NCI-H1694 treated with DMSO at 0.1 percent for 48 hours (cell line): ENCODE data around the gene SCEL.
"Not testable (repeated sequence)": the region's sequence is repeated elsewhere in the genome, so short reads cannot be mapped to it uniquely, and the experiment has no call there.

Source experiments
- DNase-seq: peaks from one replicate; lab custom pipeline; 2025; lab: John Stamatoyannopoulos, UW

SCEL gene

DNA sequence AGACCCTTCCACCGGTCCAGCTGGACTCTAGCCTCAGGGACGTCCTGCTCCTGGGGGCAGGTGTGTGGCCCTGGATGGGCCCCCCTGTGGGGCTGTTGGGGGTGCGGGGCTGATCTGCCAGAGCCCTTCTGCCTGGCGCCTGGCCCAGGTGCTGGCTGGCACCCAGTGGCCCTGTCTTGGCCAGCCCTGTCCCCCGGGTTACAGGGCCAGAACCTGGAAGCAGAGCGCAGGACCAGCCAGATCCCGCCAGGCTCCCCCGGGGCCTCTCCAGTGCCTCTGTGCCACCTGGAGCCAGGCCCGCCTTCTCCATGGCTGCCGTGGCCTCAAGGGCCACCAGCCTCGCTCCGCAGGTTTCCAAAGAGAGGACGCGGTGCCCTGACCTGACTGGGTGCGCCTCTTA, 127.3 kb downstream of the SCEL start:
- DNase-seq: not testable (repeated sequence)

DNA sequence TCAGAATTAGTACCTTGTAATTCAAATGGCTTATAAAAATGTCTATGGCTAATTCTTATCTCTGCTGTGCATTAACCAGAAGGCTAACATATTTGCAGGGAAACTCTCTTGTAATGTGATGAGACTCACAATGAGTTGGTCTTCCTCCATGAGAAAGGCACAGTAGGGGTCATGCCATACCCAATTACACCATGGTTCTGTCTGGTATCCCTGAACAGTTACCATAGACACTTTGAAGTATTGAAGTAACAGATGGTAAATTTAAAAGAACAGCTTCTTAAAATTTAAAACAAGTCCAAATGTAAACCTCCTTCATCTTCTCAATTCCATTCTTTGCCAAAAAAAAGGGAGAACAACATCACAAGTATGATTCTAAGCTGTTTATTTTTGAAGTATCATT, 139.3 kb downstream of the SCEL start:
- no peak for DNase-seq

- no peak for DNase-seq
Measured at GRCh38 chr13:77678691-77679235, 143.3 kb downstream of the SCEL start.

- no peak for DNase-seq
Measured at GRCh38 chr13:77687799-77688198, 152.3 kb downstream of the SCEL start.

- no peak for DNase-seq
Measured at GRCh38 chr13:77691871-77692270, 156.4 kb downstream of the SCEL start.

GRCh38 chr13:77692746-77693448, 157.4 kb downstream of the SCEL start:
- no peak for DNase-seq

DNA sequence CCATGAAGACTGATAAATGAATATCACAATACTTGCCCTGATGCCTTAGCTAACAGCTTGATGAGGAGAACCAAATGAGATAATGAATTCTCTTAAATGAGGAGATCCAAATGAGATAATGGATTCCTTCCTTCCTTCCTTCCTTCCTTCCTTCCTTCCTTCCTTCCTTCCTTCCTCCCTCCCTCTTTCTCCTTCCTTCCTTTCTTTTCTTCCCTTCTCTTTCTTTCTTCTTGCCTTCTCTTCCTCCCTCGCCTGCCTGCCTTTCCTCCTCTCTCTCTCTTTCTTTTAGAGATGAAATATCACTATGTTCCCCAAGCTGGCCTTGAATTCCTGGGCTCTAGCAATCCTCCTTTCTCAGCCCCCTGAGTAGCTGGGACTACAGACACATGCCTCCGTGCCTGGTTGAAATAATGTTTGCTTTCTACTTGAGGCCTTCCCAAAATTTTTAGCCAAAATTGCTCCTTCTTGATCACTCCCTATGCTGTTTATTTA, 158.0 kb downstream of the SCEL start:
- DNase-seq: no peak
